ENCODE data around the gene TGFA.

- TF ChIP-seq EZH2 (IDR thresholded peaks at IDR 0.05): no peak
- TF ChIP-seq CTCF (IDR thresholded peaks at IDR 0.05): no peak
These were observed 49.4 kb upstream of the TGFA start for GRCh38 chr2:70603066-70603465.
